PFSK-1 (cell line): ENCODE data around the gene LITAFD.

Experiments used
- POLR2AphosphoS5 ChIP-seq: IDR thresholded peaks from 2 replicates; pipeline ENCODE4 v1.6.1; 2012; ENCODE audit warnings: low read depth, mild to moderate bottlenecking, control low read depth, low read length, moderate library complexity
- REST ChIP-seq, 2 experiments: IDR thresholded peaks; 2 replicates each; pipeline versions ENCODE4 v1.6.1 to v1.8.0; 2011 to 2012; ENCODE audit warnings: low read depth in 2 of 2, low read length in 2 of 2, control low read depth in 1 of 2, inconsistent platforms in 1 of 2, mild to moderate bottlenecking in 1 of 2, moderate library complexity in 1 of 2; ENCODE audit not compliant: insufficient read depth in 1 of 2
- SIN3A ChIP-seq: IDR thresholded peaks from 2 replicates; pipeline ENCODE4 v1.6.1; 2012; ENCODE audit warnings: mild to moderate bottlenecking, low read length, moderate library complexity, borderline replicate concordance; ENCODE audit not compliant: insufficient read depth
- TAF1 ChIP-seq: IDR thresholded peaks from 2 replicates; pipeline ENCODE4 v1.6.1; 2012; ENCODE audit warnings: low read length, control low read depth, borderline replicate concordance; ENCODE audit not compliant: insufficient read depth

GRCh38 chr16:8888951-8889892 is 7.1 kb downstream of the LITAFD start:
- TF ChIP-seq SIN3A, result no peak
- no peak for TF ChIP-seq REST (IDR thresholded peaks at IDR 0.05; ENCODE audit: insufficient read depth in 1 of 2, low read depth in 2 of 2, low read length in 2 of 2)
- TF ChIP-seq POLR2AphosphoS5, result no peak
- TF ChIP-seq TAF1, result no peak
